ENCODE results near the gene FAM117A. TPM values are rescaled to one million over a fixed set of nuclear protein-coding genes. Genes with fewer than 3 reads are reported as not detected.

Gene FAM117A
- total and polyA plus RNA-seq, 2 of the 4 experiments (the other 2 are of a cell fraction) = 0.72 to 3.4 TPM

DNA sequence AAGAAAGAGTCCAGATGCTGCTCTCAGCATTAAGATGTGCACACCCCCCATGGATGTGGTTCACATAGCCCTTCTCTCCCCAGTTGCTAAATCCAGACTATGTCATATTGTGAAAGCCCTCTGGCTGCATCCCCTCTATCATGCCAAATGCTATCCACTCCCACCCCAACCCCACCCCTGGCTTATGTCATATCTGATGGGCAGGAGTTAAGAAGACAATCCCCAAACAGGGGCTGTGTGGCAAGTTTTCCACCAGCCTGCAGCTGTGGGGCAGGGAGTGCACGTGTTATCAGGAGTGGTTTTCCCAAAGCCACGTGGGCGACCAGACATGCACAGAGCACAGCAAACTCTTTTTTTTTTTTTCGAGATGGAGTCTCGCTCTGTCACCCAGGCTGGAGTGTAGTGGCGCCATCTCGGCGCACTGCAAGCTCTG, 10.0 kb downstream of the FAM117A start:
- Histone ChIP-seq H2BK120ac (ENCODE audit: low read depth, low read length) (no peak overlapping the region), H4K20me1 (ENCODE audit: insufficient read depth, low read length) (no peaks in the 10 kb centered on the region), H3K4me2 (ENCODE audit: low read depth, low read length) (no peak overlapping the region), H3K27ac (ENCODE audit: insufficient read depth, low read length) (no peak overlapping the region), H3K18ac (ENCODE audit: low read depth, low read length) (no peak overlapping the region), H2AK9ac (replicated peaks; ENCODE audit: low read depth, low read length, poor library complexity) (no peak overlapping the region), H3K36me3 (ENCODE audit: control insufficient read depth, insufficient read depth, low read length) (no peaks in the 10 kb centered on the region), H4K91ac (ENCODE audit: insufficient read depth, low read depth, low read length) (no peak overlapping the region), H2AK5ac (ENCODE audit: low read depth, low read length) (no peak overlapping the region), H3K23ac (ENCODE audit: low read depth, low read length) (no peak overlapping the region), H2BK20ac (ENCODE audit: low read depth, low read length) (no peak overlapping the region), H3K27me3 (ENCODE audit: control insufficient read depth, insufficient read depth, low read length) (peaks cover 1% of the 10 kb centered on the region), H4K5ac (ENCODE audit: low read depth, low read length) (no peak overlapping the region), H3K79me1 (ENCODE audit: low read depth in 1 of 2, low read length in 2 of 2) (no peaks in the 10 kb centered on the region), H2AFZ (replicated peaks; ENCODE audit: low read length, poor library complexity) (no peak overlapping the region), H3K9me1 (ENCODE audit: insufficient read depth, low read length) (0 out of 2 replicates have a peak, but pooled peaks cover 3% of the 10 kb centered on the region), H3K56ac (ENCODE audit: extremely low read depth, insufficient read depth, low read length) (no peak overlapping the region), H2BK5ac (ENCODE audit: low read depth, low read length, poor library complexity, severe bottlenecking) (no peak overlapping the region), H3K4me1 (ENCODE audit: control insufficient read depth, insufficient read depth, low read length) (no peaks in the 10 kb centered on the region), H3K4ac (ENCODE audit: low read depth, low read length) (no peak overlapping the region), H4K8ac (ENCODE audit: low read depth in 2 of 2, low read length in 2 of 2) (no peak overlapping the region), H3K9me3 (ENCODE audit: control insufficient read depth, insufficient read depth, low read length) (no peaks in the 10 kb centered on the region), H3K4me3 (ENCODE audit: insufficient read depth, low read depth, low read length) (no peak overlapping the region), H3K9ac (ENCODE audit: low read depth, low read length) (no peak overlapping the region), H2BK15ac (ENCODE audit: low read depth, low read length) (no peak overlapping the region), H3K14ac (replicated peaks; ENCODE audit: low read depth, low read length) (no peak overlapping the region)
- TF ChIP-seq RCOR1 (IDR thresholded peaks at IDR 0.05; ENCODE audit: insufficient replicate concordance, low read length) (no peak), POLR2A (IDR thresholded peaks at IDR 0.05; ENCODE audit: low read depth, low read length) (no peak), CHD1 (IDR thresholded peaks at IDR 0.05; ENCODE audit: low read depth, low read length) (no peak), FOS (IDR thresholded peaks at IDR 0.05; ENCODE audit: low read depth, low read length) (no peak), CEBPB (IDR thresholded peaks at IDR 0.05; ENCODE audit: low read depth, low read length) (no peak), RAD21 (IDR thresholded peaks at IDR 0.05; ENCODE audit: low read length) (no peak), SMC3 (IDR thresholded peaks at IDR 0.05; ENCODE audit: low read depth, low read length) (no peak), MXI1 (IDR thresholded peaks at IDR 0.05; ENCODE audit: borderline replicate concordance, low read depth, low read length) (no peak)
- TF ChIP-seq, protein P1, sequence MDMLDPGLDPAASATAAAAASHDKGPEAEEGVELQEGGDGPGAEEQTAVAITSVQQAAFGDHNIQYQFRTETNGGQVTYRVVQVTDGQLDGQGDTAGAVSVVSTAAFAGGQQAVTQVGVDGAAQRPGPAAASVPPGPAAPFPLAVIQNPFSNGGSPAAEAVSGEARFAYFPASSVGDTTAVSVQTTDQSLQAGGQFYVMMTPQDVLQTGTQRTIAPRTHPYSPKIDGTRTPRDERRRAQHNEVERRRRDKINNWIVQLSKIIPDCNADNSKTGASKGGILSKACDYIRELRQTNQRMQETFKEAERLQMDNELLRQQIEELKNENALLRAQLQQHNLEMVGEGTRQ (IDR thresholded peaks at IDR 0.05; ENCODE audit: low read depth, low read length) = no peak
- TF ChIP-seq, protein P2, sequence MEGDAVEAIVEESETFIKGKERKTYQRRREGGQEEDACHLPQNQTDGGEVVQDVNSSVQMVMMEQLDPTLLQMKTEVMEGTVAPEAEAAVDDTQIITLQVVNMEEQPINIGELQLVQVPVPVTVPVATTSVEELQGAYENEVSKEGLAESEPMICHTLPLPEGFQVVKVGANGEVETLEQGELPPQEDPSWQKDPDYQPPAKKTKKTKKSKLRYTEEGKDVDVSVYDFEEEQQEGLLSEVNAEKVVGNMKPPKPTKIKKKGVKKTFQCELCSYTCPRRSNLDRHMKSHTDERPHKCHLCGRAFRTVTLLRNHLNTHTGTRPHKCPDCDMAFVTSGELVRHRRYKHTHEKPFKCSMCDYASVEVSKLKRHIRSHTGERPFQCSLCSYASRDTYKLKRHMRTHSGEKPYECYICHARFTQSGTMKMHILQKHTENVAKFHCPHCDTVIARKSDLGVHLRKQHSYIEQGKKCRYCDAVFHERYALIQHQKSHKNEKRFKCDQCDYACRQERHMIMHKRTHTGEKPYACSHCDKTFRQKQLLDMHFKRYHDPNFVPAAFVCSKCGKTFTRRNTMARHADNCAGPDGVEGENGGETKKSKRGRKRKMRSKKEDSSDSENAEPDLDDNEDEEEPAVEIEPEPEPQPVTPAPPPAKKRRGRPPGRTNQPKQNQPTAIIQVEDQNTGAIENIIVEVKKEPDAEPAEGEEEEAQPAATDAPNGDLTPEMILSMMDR (conservative IDR thresholded peaks at IDR 0.05; ENCODE audit: low read depth, low read length) = no peak
- CTCF ChIA-PET = no interaction called here
- no TSS peak for BruUV-seq (replicated peaks)
- no peak for DNase-seq
- no peak for ATAC-seq (ENCODE audit: low read depth)
- POLR2A ChIA-PET (ENCODE audit: unreplicated experiment) = no interaction called here
- 100% methylated on average over 1 of the region's 8 CpGs; no CpG with 5 or more reads in 1 of the 2 experiments for WGBS, 2 experiments (ENCODE audit: extremely low coverage in 2 of 2, insufficient read length in 1 of 2)
- in situ Hi-C loops (cut with MboI; ENCODE audit: low sequenced_read_pairs) = no loop called here
- dilution Hi-C loops (cut with HindIII; ENCODE audit: low sequenced_read_pairs, unreplicated experiment) = no loop called here
- intact Hi-C loops (cut with micrococcal nuclease) = no loop called here
